HG03565 (cell line): ENCODE results near the gene FADS1.
A peak's percentile ranks its signal among the peaks of the same experiment; 100 is the strongest.

Source experiments
- ATAC-seq: cut with Tn5 transposase; IDR thresholded peaks from one replicate; pipeline ENCODE4 v1.9.1; 2021; ENCODE audit warnings: mild to moderate bottlenecking, moderate library complexity; ENCODE audit not compliant: unreplicated experiment

FADS1 gene

GRCh38 chr11:61846362-61847020 lies 29.7 kb upstream of the FADS1 start:
- no peak for ATAC-seq

- no peak for ATAC-seq
Measured at GRCh38 chr11:61844909-61845565, 28.2 kb upstream of the FADS1 start.

GRCh38 chr11:61842528-61842820 lies 25.7 kb upstream of the FADS1 start:
- no peak for ATAC-seq

GRCh38 chr11:61841636-61842527 lies 25.1 kb upstream of the FADS1 start:
- ATAC-seq, result no peak

GRCh38 chr11:61840371-61840770 lies 23.6 kb upstream of the FADS1 start:
- ATAC-seq, result no peak

GRCh38 chr11:61839742-61840141 lies 22.9 kb upstream of the FADS1 start:
- no peak for ATAC-seq

- ATAC-seq, result no peak
Measured at GRCh38 chr11:61838921-61839320, 22.1 kb upstream of the FADS1 start.

GRCh38 chr11:61838501-61838900 lies 21.7 kb upstream of the FADS1 start:
- no peak for ATAC-seq

- no peak for ATAC-seq
Measured at GRCh38 chr11:61837411-61838005, 20.7 kb upstream of the FADS1 start.

- no peak for ATAC-seq
Measured at GRCh38 chr11:61836193-61836592, 19.4 kb upstream of the FADS1 start.

- peak; percentile 79 for ATAC-seq
Measured at GRCh38 chr11:61834278-61835048, 17.7 kb upstream of the FADS1 start.

GRCh38 chr11:61833926-61834277 lies 17.1 kb upstream of the FADS1 start:
- ATAC-seq, result no peak

- ATAC-seq, result no peak
Measured at GRCh38 chr11:61833471-61833870, 16.7 kb upstream of the FADS1 start.

- no peak for ATAC-seq
Measured at GRCh38 chr11:61832754-61833153, 16.0 kb upstream of the FADS1 start.

GRCh38 chr11:61832207-61832606 lies 15.4 kb upstream of the FADS1 start:
- ATAC-seq, result no peak

- no peak for ATAC-seq
Measured at GRCh38 chr11:61830237-61831105, 13.7 kb upstream of the FADS1 start.

- ATAC-seq, result no peak
Measured at GRCh38 chr11:61829806-61830205, 13.0 kb upstream of the FADS1 start.

- ATAC-seq, result no peak
Measured at GRCh38 chr11:61828629-61829407, 12.0 kb upstream of the FADS1 start.

GRCh38 chr11:61828379-61828628 lies 11.5 kb upstream of the FADS1 start:
- ATAC-seq, result no peak
